Lower leg skin (tissue), 3 donors: ENCODE data around the gene MFSD2A.

Source experiments
- CTCF ChIP-seq, 3 donors: fragments of 450-650 bp; IDR thresholded peaks; one replicate each; pipeline ENCODE4 v1.5.1; 2016; ENCODE audit warnings: antibody characterized with exemption in 3 of 3, mild to moderate bottlenecking in 3 of 3, moderate library complexity in 2 of 3
- POLR2A ChIP-seq, 2 donors: fragments of 450-650 bp; IDR thresholded peaks; one replicate each; pipeline ENCODE4 v1.6.1; 2016 to 2017; ENCODE audit warnings: antibody characterized with exemption in 2 of 2, mild to moderate bottlenecking in 1 of 2, moderate library complexity in 1 of 2

GRCh38 chr1:39959651-39960333 lies 4.8 kb downstream of the MFSD2A start:
- TF ChIP-seq POLR2A (IDR thresholded peaks at IDR 0.05) (no peak), CTCF (IDR thresholded peaks at IDR 0.05) (no peak)
